Keratinocyte (primary cell): ENCODE measurements around the gene SYT1. TPM values are rescaled to one million over a fixed set of nuclear protein-coding genes. Genes with fewer than 3 reads are reported as not detected.

Experiments used
- DNase-seq: peaks from one replicate; pipeline ENCODE4 v3.0.0-alpha.2; 2011; ENCODE audit warnings: low read depth, missing footprints, low spot score
- FAIRE-seq: peaks from 2 replicates; lab custom pipeline; 2011; peaks lifted over from hg19 to GRCh38; lab: Jason Lieb, UNC
- H2AFZ ChIP-seq: 2 replicates; pipeline ENCODE4 v1.6.0; 2012; ENCODE audit warnings: low read length, control low read depth, inconsistent platforms; ENCODE audit not compliant: control insufficient read depth
- H3K27ac ChIP-seq: 2 replicates; pipeline ENCODE4 v1.5.1; 2011; ENCODE audit warnings: low read length; ENCODE audit not compliant: control insufficient read depth, insufficient read depth
- H3K27me3 ChIP-seq: 3 replicates; pipeline ENCODE4 v1.6.0; 2011; ENCODE audit warnings: low read length; ENCODE audit not compliant: control insufficient read depth, insufficient read depth; ENCODE audit errors: extremely low read depth
- H3K36me3 ChIP-seq, 2 experiments: 2 replicates in 1 of 2; 3 replicates in 1 of 2; pipeline ENCODE4 v1.5.1; 2011; ENCODE audit warnings: low read length in 2 of 2, mild to moderate bottlenecking in 1 of 2; ENCODE audit not compliant: control insufficient read depth in 2 of 2, insufficient read depth in 2 of 2; ENCODE audit errors: extremely low read depth in 1 of 2
- H3K4me1 ChIP-seq: 3 replicates; pipeline ENCODE4 v1.5.1; 2011; ENCODE audit warnings: low read length; ENCODE audit not compliant: control insufficient read depth, insufficient read depth; ENCODE audit errors: extremely low read depth
- H3K4me2 ChIP-seq: 3 replicates; pipeline ENCODE4 v1.6.0; 2011; ENCODE audit warnings: low read depth, low read length; ENCODE audit not compliant: control insufficient read depth, insufficient read depth; ENCODE audit errors: extremely low read depth
- H3K4me3 ChIP-seq, 3 experiments: fragments of 200-600 bp in 1 of 3; sonication (generic) in 1 of 3; 2 replicates in 2 of 3; 3 replicates in 1 of 3; pipeline ENCODE4 v1.5.1; 2011 to 2016; ENCODE audit warnings: low read length in 3 of 3, mild to moderate bottlenecking in 3 of 3, control low read depth in 2 of 3, inconsistent platforms in 1 of 3, low read depth in 1 of 3, mixed read lengths in 1 of 3, mixed run types in 1 of 3, moderate library complexity in 1 of 3; ENCODE audit not compliant: control insufficient read depth in 2 of 3, insufficient read depth in 2 of 3; ENCODE audit errors: extremely low read depth in 1 of 3
- H3K79me2 ChIP-seq: 2 replicates; pipeline ENCODE4 v1.6.0; 2012; ENCODE audit warnings: low read length; ENCODE audit not compliant: control insufficient read depth, insufficient read depth
- H3K9ac ChIP-seq: 3 replicates; pipeline ENCODE4 v1.6.0; 2011; ENCODE audit warnings: low read length; ENCODE audit not compliant: control insufficient read depth, insufficient read depth; ENCODE audit errors: extremely low read depth
- H3K9me1 ChIP-seq: 3 replicates; pipeline ENCODE4 v1.6.0; 2011; ENCODE audit warnings: low read length; ENCODE audit not compliant: control insufficient read depth, insufficient read depth; ENCODE audit errors: extremely low read depth
- H3K9me3 ChIP-seq: 2 replicates; pipeline ENCODE4 v1.5.1; 2012; ENCODE audit warnings: low read depth, low read length; ENCODE audit not compliant: control insufficient read depth
- H4K20me1 ChIP-seq: 3 replicates; pipeline ENCODE4 v1.6.0; 2011; ENCODE audit warnings: low read length; ENCODE audit not compliant: control insufficient read depth, insufficient read depth; ENCODE audit errors: extremely low read depth
- EZH2 ChIP-seq: IDR thresholded peaks from one replicate; pipeline ENCODE4 v1.6.1; 2012; ENCODE audit warnings: inconsistent platforms, mild to moderate bottlenecking, low read length, moderate library complexity
- dilution Hi-C: fragments of 300-500 bp; cut with MboI; formaldehyde crosslinking; loops from one replicate; pipeline ENCODE4 v1.7.0; 2020; ENCODE audit warnings: low sequenced_read_pairs; ENCODE audit not compliant: extremely low pct_ligation_motif_present
- polyA plus RNA-seq, 5 experiments: library from polyadenylated mRNA; depleted of rRNA in 3 of 5; stranded (reverse) in 3 of 5; stranded (forward) in 1 of 5; unstranded in 1 of 5; fragments of >200 nt; gene quantifications; 1 replicate in 1 of 5; 2 replicates in 3 of 5; 3 replicates in 1 of 5; pipeline versions ENCODE4 v1.2.1 to v1.2.3, GENCODE V29; 2011 to 2012; ENCODE audit warnings: missing spikeins in 2 of 5, low read depth in 1 of 5, low replicate concordance in 1 of 5
- TF ChIP-seq, protein P1 (sequence below), 3 experiments: IDR thresholded peaks in 1 of 3; conservative IDR thresholded peaks in 1 of 3; optimal IDR thresholded peaks in 1 of 3; 2 replicates in 2 of 3; 3 replicates in 1 of 3; pipeline versions ENCODE3 to v1.5.1; 2011; ENCODE audit warnings: low read length in 3 of 3, mild to moderate bottlenecking in 3 of 3, moderate library complexity in 2 of 3, control low read depth in 1 of 3, inconsistent platforms in 1 of 3; ENCODE audit not compliant: insufficient read depth in 2 of 3; ENCODE audit errors: extremely low read depth in 1 of 3

SYT1 gene
- polyA plus RNA-seq, 1 donor (not counting 4 experiments of a cell fraction or from before 2014, with no cell fraction given), result 6.1 TPM

DNA sequence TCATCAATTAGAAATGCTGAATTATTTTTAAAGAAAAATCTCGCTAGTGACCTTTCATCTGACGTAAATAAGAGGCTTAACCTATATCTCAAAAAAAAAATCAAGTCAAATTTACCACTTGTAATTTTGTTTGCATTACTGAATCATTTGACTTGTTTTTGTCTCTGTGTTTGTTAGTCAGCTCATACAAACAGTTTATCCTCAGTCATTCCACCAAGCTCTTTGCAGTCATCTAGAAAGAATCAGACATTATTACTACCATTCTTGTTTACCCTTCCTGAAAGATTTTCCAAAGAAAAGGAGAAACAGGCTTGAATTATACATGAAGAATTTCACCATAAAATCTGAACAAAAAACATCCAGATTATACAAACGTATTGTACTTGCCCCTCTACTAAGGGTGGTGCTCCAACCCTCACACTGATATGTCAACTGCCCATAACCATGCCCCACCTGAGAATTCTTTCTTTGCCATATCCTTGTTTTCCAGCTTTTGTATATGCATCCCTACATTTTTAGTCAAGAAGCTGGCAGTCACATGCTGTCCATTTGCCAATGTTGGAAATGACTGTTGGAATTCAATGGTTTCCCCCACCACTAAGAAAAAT, 569.0 kb downstream of the SYT1 start:
- Histone ChIP-seq H3K9me3 (no peaks in the 10 kb centered on the region), H3K9ac (no peak overlapping the region), H4K20me1 (no peaks in the 10 kb centered on the region), H2AFZ (no peak overlapping the region), H3K79me2 (no peaks in the 10 kb centered on the region), H3K4me2 (no peak overlapping the region), H3K4me3 (no peak overlapping the region), H3K4me1 (no peaks in the 10 kb centered on the region), H3K9me1 (no peaks in the 10 kb centered on the region), H3K36me3 (no peaks in the 10 kb centered on the region), H3K27ac (no peak overlapping the region), H3K27me3 (no peaks in the 10 kb centered on the region)
- FAIRE-seq, result no peak
- no peak for TF ChIP-seq EZH2
- TF ChIP-seq, protein P1, sequence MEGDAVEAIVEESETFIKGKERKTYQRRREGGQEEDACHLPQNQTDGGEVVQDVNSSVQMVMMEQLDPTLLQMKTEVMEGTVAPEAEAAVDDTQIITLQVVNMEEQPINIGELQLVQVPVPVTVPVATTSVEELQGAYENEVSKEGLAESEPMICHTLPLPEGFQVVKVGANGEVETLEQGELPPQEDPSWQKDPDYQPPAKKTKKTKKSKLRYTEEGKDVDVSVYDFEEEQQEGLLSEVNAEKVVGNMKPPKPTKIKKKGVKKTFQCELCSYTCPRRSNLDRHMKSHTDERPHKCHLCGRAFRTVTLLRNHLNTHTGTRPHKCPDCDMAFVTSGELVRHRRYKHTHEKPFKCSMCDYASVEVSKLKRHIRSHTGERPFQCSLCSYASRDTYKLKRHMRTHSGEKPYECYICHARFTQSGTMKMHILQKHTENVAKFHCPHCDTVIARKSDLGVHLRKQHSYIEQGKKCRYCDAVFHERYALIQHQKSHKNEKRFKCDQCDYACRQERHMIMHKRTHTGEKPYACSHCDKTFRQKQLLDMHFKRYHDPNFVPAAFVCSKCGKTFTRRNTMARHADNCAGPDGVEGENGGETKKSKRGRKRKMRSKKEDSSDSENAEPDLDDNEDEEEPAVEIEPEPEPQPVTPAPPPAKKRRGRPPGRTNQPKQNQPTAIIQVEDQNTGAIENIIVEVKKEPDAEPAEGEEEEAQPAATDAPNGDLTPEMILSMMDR (optimal IDR thresholded peaks at IDR 0.05 in 1 of 3, IDR thresholded peaks at IDR 0.05 in 1 of 3, conservative IDR thresholded peaks at IDR 0.05 in 1 of 3; ENCODE audit: extremely low read depth in 1 of 3, insufficient read depth in 2 of 3, low read length in 3 of 3), result no peak
- DNase-seq, result no peak
- dilution Hi-C loops, result no loop called here

DNA sequence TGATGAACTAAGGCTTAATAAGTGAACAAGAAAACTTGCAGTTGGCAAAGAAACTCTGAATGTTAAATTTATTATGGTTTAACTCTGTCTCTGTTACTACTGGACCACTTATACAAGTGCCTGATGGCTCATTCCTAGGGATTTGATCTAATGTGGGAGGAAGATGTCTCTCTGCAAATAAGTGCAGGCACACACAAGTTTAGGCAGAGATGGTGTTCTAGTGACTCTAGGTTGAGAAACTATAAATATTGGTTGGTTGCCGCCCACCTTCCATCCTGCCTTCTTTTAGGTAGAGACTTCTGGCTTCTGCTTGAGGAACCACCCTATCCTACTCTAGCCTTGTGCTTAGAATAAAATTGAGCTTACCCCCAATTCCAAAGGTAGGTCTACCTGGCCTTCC, 570.0 kb downstream of the SYT1 start:
- no peaks in the 10 kb centered on the region for H3K36me3 ChIP-seq
- H2AFZ ChIP-seq, result no peak overlapping the region
- no peaks in the 10 kb centered on the region for H3K9me3 ChIP-seq
- H3K4me1 ChIP-seq, result no peaks in the 10 kb centered on the region
- DNase-seq (no peak), FAIRE-seq (no peak)
- dilution Hi-C loops, result no loop called here
- H3K9ac ChIP-seq, result no peak overlapping the region
- TF ChIP-seq EZH2, result no peak
- TF ChIP-seq, protein P1 (optimal IDR thresholded peaks at IDR 0.05 in 1 of 3, IDR thresholded peaks at IDR 0.05 in 1 of 3, conservative IDR thresholded peaks at IDR 0.05 in 1 of 3; ENCODE audit: extremely low read depth in 1 of 3, insufficient read depth in 2 of 3, low read length in 3 of 3), result no peak
- no peaks in the 10 kb centered on the region for H4K20me1 ChIP-seq
- H3K27me3 ChIP-seq, result no peaks in the 10 kb centered on the region
- no peaks in the 10 kb centered on the region for H3K79me2 ChIP-seq
- H3K27ac ChIP-seq, result no peak overlapping the region
- H3K4me3 ChIP-seq, result no peak overlapping the region
- H3K4me2 ChIP-seq, result no peak overlapping the region
- no peaks in the 10 kb centered on the region for H3K9me1 ChIP-seq
